Calu3 (cell line): ENCODE data around the gene DSCAML1. TPM values are rescaled to one million over a fixed set of nuclear protein-coding genes. Genes with fewer than 3 reads are reported as not detected.

Experiments
- BruUV-seq: library from RNA; stranded (reverse); fragments of 400-500 nt; replicated peaks from 2 replicates; lab custom pipeline; 2021; lab: Mats Ljungman, UMichigan
- CTCF ChIA-PET: fragments of 300-600 bp; sonication (Branson Sonifier 250); formaldehyde crosslinking; loops from one replicate; lab custom pipeline; 2022; ENCODE audit warnings: antibody characterized with exemption; lab: Charles Lee
- DNase-seq: peaks from one replicate; pipeline ENCODE4 v3.0.0; 2022
- H3K27ac Mint-ChIP-seq: one replicate; pipeline ENCODE4 v1.8.0; 2022; ENCODE audit warnings: mixed read lengths; ENCODE audit not compliant: unreplicated experiment
- H3K27me3 Mint-ChIP-seq: one replicate; pipeline ENCODE4 v1.8.0; 2022; ENCODE audit warnings: mixed read lengths; ENCODE audit not compliant: unreplicated experiment
- H3K36me3 Mint-ChIP-seq: one replicate; pipeline ENCODE4 v1.8.0; 2022; ENCODE audit warnings: mild to moderate bottlenecking, moderate library complexity, mixed read lengths; ENCODE audit not compliant: insufficient read depth, unreplicated experiment
- H3K4me1 Mint-ChIP-seq: one replicate; pipeline ENCODE4 v1.8.0; 2022; ENCODE audit warnings: mild to moderate bottlenecking, low read depth, mixed read lengths; ENCODE audit not compliant: unreplicated experiment
- H3K4me3 Mint-ChIP-seq: one replicate; pipeline ENCODE4 v1.8.0; 2022; ENCODE audit warnings: mild to moderate bottlenecking, low read depth, moderate library complexity, mixed read lengths; ENCODE audit not compliant: unreplicated experiment
- H3K9me3 Mint-ChIP-seq: one replicate; pipeline ENCODE4 v1.8.0; 2022; ENCODE audit warnings: low read depth, mixed read lengths; ENCODE audit not compliant: unreplicated experiment
- intact Hi-C: fragments of 100-400 bp; cut with micrococcal nuclease; formaldehyde crosslinking; loops from one replicate; pipeline ENCODE4 v1.10.0; 2022; ENCODE audit not compliant: unreplicated experiment
- total RNA-seq: library from RNA; stranded (reverse); gene quantifications from 2 replicates; pipeline ENCODE4 v1.2.3, GENCODE V29; 2022
- TF ChIP-seq, protein P1 (sequence below): fragments of 200-600 bp; IDR thresholded peaks from one replicate; pipeline ENCODE4 v1.8.0; 2022; ENCODE audit warnings: antibody characterized with exemption; ENCODE audit not compliant: unreplicated experiment

Gene DSCAML1
- total RNA-seq, 1 experiment from 2014 or later, result 0.07 TPM

- Mint-ChIP-seq H3K4me1 (no peaks in the 10 kb centered on the region), H3K27me3 (peaks cover 93% of the 10 kb centered on the region), H3K36me3 (no peaks in the 10 kb centered on the region), H3K4me3 (no peak overlapping the region), H3K27ac (no peak overlapping the region), H3K9me3 (no peaks in the 10 kb centered on the region)
- DNase-seq, result no peak
- BruUV-seq, result no TSS peak
- intact Hi-C loops, result no loop called here
- TF ChIP-seq, protein P1, sequence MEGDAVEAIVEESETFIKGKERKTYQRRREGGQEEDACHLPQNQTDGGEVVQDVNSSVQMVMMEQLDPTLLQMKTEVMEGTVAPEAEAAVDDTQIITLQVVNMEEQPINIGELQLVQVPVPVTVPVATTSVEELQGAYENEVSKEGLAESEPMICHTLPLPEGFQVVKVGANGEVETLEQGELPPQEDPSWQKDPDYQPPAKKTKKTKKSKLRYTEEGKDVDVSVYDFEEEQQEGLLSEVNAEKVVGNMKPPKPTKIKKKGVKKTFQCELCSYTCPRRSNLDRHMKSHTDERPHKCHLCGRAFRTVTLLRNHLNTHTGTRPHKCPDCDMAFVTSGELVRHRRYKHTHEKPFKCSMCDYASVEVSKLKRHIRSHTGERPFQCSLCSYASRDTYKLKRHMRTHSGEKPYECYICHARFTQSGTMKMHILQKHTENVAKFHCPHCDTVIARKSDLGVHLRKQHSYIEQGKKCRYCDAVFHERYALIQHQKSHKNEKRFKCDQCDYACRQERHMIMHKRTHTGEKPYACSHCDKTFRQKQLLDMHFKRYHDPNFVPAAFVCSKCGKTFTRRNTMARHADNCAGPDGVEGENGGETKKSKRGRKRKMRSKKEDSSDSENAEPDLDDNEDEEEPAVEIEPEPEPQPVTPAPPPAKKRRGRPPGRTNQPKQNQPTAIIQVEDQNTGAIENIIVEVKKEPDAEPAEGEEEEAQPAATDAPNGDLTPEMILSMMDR, result no peak
- CTCF ChIA-PET, result no interaction called here
Measured at GRCh38 chr11:117559698-117560097, 237.3 kb downstream of the DSCAML1 start.

GRCh38 chr11:117557361-117557760, 239.7 kb downstream of the DSCAML1 start:
- Mint-ChIP-seq H3K27me3 (peaks cover 91% of the 10 kb centered on the region), H3K4me3 (no peak overlapping the region), H3K27ac (no peak overlapping the region), H3K9me3 (no peaks in the 10 kb centered on the region), H3K36me3 (no peaks in the 10 kb centered on the region), H3K4me1 (no peaks in the 10 kb centered on the region)
- no TSS peak for BruUV-seq
- intact Hi-C loops, result no loop called here
- CTCF ChIA-PET, result no interaction called here
- no peak for DNase-seq
- TF ChIP-seq, protein P1, result no peak

DNA sequence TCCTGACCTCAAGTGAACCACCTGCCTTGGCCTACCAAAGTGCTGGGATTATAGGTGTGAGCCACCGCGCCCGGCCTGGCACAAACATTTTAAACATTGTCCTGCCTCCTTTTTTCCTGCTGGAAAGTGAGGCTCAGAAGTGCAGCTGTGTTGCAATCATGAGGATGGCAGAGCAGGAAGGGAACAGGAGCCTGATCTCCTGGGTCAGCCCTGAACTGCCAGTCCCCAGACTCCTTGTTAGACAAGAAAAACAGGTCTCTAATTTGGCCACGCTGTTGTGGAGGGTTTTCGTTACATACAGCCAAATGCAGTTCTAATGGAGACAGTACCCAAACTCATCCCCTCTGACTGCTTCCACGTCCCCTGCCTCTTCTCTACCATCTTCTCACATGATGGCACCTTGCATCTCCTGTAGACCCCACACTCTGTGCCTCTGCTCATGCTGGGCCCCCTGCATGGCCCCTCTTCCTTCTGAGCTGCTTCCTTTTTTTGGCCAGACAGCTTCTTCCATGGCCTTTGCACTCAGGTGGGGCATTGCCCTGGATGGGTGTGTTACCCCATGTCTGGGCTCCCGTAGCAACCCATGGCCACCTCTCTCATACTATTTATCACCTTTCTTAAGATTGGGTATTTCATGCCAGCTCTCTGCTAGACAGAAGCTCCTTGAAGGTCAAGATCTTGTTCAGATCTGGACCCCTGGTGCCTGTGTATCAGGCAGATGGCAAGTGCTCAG, 242.2 kb downstream of the DSCAML1 start:
- Mint-ChIP-seq H3K4me1 (no peaks in the 10 kb centered on the region), H3K36me3 (no peaks in the 10 kb centered on the region), H3K27me3 (peaks cover 98% of the 10 kb centered on the region), H3K4me3 (no peak overlapping the region), H3K27ac (no peak overlapping the region), H3K9me3 (no peaks in the 10 kb centered on the region)
- CTCF ChIA-PET, result no interaction called here
- TF ChIP-seq, protein P1, result no peak
- intact Hi-C loops, result no loop called here
- BruUV-seq, result no TSS peak
- peak; percentile 26 for DNase-seq

GRCh38 chr11:117552626-117553025, 244.4 kb downstream of the DSCAML1 start:
- TF ChIP-seq, protein P1, result no peak
- Mint-ChIP-seq H3K4me3 (no peak overlapping the region), H3K36me3 (no peaks in the 10 kb centered on the region), H3K4me1 (no peaks in the 10 kb centered on the region), H3K27ac (no peak overlapping the region), H3K27me3 (peaks cover 95% of the 10 kb centered on the region), H3K9me3 (no peaks in the 10 kb centered on the region)
- no TSS peak for BruUV-seq
- no peak for DNase-seq
- intact Hi-C loops, result no loop called here
- CTCF ChIA-PET, result no interaction called here
